ENCODE data around the gene MTG1.
A peak's percentile ranks its signal among the peaks of the same experiment; 100 is the strongest.

MTG1 gene

GRCh38 chr10:133452453-133452852, 58.5 kb downstream of the MTG1 start:
- no peak for DNase-seq (ENCODE audit: low spot score)

DNA sequence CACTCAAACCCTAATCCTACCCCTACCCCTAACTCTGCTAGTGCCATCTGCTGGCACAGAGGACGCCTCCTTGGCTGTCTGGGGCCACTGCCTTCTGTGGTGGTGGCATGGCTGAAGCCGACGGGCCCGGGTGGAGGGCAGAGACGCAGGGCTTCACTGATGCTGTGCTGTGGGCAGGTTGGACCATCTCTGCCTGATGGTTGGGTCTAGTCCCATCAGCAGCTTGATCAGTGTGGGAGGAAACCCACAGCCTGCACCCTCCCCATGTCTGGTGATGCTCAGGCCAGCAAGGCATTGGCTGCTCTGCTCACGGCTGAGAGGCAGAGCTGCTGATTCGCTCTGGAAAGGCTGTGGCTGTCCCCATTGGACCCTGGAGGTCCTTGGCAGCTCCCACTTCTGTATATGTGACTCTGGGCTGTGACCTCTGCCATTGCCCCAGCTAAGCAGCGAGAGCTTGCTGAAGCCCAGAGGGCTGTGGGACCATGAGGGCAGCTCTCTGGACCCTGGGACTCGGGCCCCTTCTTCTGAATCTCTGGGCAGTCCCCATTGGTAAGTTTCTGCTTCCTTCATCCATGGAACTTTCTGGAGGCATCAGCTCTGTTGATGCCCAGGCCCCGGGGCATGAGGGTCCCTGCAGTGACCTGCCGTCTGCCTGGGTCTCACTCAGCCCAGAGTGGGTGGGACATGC, 59.7 kb downstream of the MTG1 start, which contains the start of gene SCART1:
Gene SCART1, plus strand, starts transcription at position 430 of the 688 bp plus-strand sequence. Its CDS starts 53 bp downstream, at position 483.
- DNase-seq (ENCODE audit: low spot score) = no peak

GRCh38 chr10:133454204-133454893, 60.4 kb downstream of the MTG1 start:
- no peak for DNase-seq (ENCODE audit: low spot score)

DNA sequence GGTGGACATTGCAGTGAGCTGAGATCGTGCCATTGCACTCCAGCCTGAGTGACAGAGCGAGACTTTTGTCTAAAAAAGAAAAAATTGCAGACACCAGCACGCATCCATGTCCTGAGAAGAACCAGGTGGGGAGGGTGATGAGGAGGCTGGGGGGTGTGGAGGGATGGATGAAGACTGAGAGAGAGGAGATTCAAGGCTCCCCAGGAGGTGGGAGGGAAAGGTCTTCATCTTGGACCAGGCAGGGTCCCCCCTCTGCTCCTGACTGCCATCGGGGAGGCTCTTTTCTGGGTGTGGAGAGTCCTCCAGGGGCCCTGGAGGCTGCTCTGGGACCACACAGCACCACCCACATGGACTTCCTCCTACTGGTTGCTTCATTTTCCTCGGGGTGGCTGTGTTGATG, 61.2 kb downstream of the MTG1 start:
- DNase-seq (ENCODE audit: low spot score) = no peak

GRCh38 chr10:133455611-133456031, 61.7 kb downstream of the MTG1 start:
- DNase-seq (ENCODE audit: low spot score) = no peak

DNA sequence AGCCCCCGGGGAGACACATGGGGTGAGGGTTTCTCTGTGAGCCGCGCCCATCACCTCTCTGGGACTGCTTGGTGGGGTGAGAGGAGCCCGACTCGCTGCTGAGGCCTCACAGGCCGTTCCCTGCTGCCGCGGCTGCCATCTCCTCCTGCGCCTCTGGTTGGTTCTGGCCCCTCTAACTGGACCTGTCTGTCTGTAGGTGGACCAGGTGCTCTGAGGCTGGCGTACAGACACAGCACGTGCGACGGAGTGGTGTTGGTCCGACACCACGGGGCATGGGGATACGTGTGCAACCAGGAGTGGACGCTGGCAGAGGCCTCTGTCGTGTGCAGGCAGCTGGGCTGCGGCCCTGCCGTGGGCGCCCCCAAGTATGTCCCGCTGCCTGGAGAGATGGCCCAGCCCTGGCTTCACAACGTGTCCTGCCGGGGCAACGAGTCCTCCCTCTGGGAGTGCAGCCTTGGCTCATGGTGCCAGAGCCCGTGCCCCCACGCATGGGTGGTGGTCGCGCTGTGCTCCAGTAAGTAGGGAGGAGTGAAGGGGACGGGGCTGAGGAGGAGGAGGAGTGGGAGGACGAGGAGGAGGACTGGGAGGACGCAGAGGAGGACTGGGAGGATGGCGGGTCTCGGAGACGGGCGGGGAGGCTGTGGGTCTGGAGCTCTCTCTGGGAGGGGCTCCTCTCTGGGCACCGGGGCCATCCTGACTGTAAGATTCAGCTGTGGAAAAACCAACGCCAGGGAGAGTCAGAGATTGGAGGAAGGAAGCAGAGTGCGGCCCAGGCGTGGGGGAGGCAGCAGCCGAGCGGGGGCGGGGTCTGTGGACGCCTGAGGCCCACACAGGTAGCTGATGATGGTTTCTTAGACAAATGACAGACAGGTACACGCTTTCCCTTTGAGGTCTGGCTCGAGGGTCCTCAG, 62.3 kb downstream of the MTG1 start:
- no peak for DNase-seq (ENCODE audit: low spot score)

DNA sequence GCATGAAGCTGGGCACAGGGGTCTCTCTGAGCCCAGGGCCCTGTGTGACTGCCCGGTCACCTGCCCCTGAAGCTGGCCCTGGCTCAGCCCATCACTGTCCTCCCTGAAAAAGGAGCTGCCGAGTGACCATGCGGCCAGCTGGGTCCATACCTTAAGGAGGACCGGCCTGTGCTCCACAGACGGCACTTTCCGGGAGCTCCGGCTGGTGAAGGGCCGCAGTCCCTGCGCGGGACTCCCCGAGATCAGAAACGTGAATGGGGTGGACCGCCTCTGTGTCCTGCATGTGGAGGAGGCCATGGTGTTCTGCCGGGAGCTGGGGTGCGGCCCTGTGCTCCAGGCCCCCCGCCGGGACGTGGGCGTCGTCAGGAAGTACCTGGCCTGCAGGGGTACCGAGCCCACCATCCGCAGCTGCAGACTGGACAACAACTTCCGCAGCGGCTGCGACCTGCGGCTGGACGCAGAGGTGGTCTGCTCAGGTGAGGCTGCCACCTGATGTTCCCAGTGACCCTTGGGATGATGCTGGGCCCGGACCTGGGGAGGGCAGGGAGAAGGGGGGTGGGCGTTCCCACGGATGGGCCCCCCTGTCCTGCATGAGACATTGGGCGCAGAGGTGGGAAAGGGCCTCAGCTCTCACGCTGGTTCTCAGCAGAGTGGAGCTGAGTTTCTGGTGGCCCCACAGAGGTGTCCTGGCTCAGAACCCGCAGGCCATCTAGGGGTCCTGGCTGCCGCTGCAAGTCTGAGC, 63.3 kb downstream of the MTG1 start:
- no peak for DNase-seq (ENCODE audit: low spot score)

GRCh38 chr10:133458021-133458709, 64.2 kb downstream of the MTG1 start:
- no peak for DNase-seq (ENCODE audit: low spot score)

- DNase-seq (ENCODE audit: low spot score) = peak; percentile 74
These were observed 64.9 kb downstream of the MTG1 start for GRCh38 chr10:133458710-133459453.

DNA sequence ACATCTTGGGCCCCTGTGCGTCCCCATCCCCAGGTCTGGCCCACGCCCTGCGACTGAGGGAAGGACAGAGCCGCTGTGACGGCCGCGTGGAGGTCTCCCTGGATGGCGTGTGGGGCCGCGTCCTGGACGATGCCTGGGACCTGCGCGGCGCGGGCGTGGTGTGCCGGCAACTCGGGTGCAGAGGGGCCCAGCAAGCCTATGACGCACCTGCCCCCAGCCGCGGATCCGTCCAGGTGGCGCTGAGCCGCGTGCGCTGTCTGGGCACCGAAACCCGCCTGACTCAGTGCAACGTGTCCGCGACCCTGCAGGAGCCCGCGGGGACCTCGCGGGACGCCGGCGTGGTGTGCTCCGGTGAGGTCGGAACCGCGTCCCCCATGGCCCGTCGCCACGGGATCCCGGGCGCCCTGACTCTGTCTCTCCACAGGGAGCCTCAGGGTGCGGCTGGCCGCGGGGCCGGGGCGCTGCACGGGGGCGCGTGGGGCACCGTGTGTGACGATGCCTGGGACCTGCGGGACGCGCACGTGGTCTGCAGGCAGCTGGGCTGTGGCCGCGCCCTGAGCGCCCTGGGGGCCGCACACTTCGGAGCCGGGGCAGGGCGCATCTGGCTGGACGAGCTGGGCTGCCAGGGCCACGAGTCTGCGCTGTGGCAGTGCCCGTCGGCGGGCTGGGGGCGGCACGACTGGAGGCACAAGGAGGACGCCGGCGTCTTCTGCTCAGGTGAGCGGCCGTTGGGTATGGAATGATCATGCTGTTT, 65.7 kb downstream of the MTG1 start:
- no peak for DNase-seq (ENCODE audit: low spot score)

- DNase-seq (ENCODE audit: low spot score) = no peak
These were observed 66.3 kb downstream of the MTG1 start for GRCh38 chr10:133460208-133460769.

- no peak for DNase-seq (ENCODE audit: low spot score)
These were observed 67.1 kb downstream of the MTG1 start for GRCh38 chr10:133461027-133461426.

DNA sequence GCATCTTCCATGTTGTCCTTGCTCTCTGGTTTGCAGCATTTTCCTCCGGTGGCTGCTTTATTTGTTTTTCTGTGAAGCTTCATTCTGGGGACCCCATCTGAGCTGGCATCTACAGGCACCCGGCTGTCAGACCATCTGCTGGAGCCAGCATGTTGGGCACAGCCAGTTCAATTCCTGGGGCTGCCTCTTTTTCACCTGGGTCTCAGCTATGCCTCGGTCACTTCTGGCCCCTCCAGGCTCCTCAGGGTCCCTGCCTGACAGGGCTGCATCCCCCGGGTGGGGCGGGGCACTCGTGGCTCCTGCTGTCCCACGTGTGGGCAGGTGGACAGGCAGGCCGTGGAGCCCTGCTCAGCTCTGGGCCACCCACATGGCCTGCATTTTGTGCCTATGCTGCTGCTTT, 67.9 kb downstream of the MTG1 start:
- no peak for DNase-seq (ENCODE audit: low spot score)

GRCh38 chr10:133462512-133463305, 68.8 kb downstream of the MTG1 start:
- DNase-seq (ENCODE audit: low spot score) = no peak

GRCh38 chr10:133464582-133465031, 70.7 kb downstream of the MTG1 start:
- no peak for DNase-seq (ENCODE audit: low spot score)

- DNase-seq (ENCODE audit: low spot score) = no peak
These were observed 71.4 kb downstream of the MTG1 start for GRCh38 chr10:133465191-133465949.

DNA sequence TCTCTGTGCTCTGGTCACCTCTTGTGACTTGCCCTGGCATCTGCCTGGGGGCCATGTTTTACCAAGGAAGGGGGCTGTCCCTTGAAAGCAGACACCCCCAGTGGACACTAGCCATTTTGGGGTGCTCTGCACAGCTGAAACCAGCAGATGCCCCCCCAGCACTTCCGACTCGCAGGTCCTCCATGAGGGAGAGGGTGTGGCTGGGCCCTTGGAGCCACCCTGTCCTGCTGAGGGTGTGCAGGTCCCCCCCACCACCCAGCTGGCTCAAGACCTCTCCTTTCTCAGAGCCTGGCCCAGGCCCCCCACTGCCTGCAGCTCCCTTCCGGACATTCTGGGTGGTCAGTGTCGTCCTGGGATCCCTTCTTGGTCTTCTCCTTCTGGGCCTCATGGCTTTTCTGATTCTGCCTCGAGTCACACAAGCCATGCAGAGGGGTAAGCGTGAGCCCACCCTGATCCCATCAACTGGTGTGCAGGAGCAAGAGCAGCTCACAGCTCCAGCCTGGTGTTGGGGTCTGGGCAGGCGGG, 72.1 kb downstream of the MTG1 start:
- peak; percentile 4 for DNase-seq (ENCODE audit: low spot score)

Data from AG08396 (cell line).